BJ (cell line): Measurements from ENCODE around the gene OR51L1. TPM values are rescaled to one million over a fixed set of nuclear protein-coding genes. Genes with fewer than 3 reads are reported as not detected.

Experiments
- CTCF ChIA-PET: fragments of 350-600 bp; formaldehyde crosslinking; extraction: SDS; loops from one replicate; lab custom pipeline; 2021; ENCODE audit warnings: antibody characterized with exemption, inconsistent platforms; lab: Yijun Ruan, JAX
- POLR2A ChIA-PET: fragments of 300-600 bp; sonication (Branson Sonifier 250); formaldehyde crosslinking; extraction: SDS; loops from one replicate; lab custom pipeline; 2021; ENCODE audit warnings: antibody characterized with exemption; lab: Charles Lee
- DNase-seq: peaks from one replicate; pipeline ENCODE4 v3.0.0-alpha.2; 2011; ENCODE audit warnings: low read depth
- H3K27me3 ChIP-seq: 2 replicates; pipeline ENCODE4 v1.6.0; 2011; ENCODE audit warnings: low read length; ENCODE audit not compliant: control insufficient read depth, insufficient read depth
- H3K36me3 ChIP-seq: 2 replicates; pipeline ENCODE4 v1.5.1; 2011; ENCODE audit warnings: low read length; ENCODE audit not compliant: control insufficient read depth, insufficient read depth
- H3K4me3 ChIP-seq: 2 replicates; pipeline ENCODE4 v1.5.1; 2011; ENCODE audit warnings: low read depth, mild to moderate bottlenecking, control low read depth, low read length
- polyA plus RNA-seq: library from polyadenylated mRNA; depleted of rRNA; stranded (reverse); fragments of >200 nt; gene quantifications from 2 replicates; pipeline ENCODE4 v1.2.3, GENCODE V29; 2011
- TF ChIP-seq, protein P1 (sequence below): IDR thresholded peaks from 2 replicates; pipeline ENCODE4 v1.5.1; 2011; ENCODE audit warnings: low read depth, mild to moderate bottlenecking, control low read depth, inconsistent platforms, low read length, moderate library complexity; ENCODE audit not compliant: insufficient read depth

OR51L1 gene
- polyA plus RNA-seq, 1 experiment: not detected

DNA sequence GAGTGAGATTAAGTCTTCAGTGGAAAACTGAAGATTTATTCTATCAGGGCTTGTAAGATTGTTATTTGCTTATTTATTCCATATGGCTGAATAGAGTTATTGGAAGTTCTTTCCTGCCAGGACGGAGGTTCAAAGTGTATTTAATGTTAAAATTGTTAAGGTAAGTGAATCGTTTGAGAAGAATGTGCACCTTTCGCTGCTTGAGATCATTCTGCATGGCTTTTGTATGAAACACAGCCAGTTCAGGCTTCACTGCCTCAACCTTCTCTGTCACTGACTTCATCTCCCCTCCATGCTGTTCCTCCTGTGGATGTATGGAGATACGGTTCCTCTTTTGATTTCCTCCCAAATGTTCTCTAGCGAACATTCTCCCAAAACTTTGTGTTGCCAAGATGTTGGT lies 19.2 kb upstream of the OR51L1 start:
- ChIA-PET POLR2A (no interaction called here), CTCF (interaction anchor here (0.8 kb wide), 1 partner anchor 336 kb away, joined by 3 read pairs; no protein-coding TSS in a partner anchor)
- no peak for DNase-seq
- Histone ChIP-seq H3K4me3 (no peak overlapping the region), H3K27me3 (no peaks in the 10 kb centered on the region), H3K36me3 (no peaks in the 10 kb centered on the region)
- TF ChIP-seq, protein P1, sequence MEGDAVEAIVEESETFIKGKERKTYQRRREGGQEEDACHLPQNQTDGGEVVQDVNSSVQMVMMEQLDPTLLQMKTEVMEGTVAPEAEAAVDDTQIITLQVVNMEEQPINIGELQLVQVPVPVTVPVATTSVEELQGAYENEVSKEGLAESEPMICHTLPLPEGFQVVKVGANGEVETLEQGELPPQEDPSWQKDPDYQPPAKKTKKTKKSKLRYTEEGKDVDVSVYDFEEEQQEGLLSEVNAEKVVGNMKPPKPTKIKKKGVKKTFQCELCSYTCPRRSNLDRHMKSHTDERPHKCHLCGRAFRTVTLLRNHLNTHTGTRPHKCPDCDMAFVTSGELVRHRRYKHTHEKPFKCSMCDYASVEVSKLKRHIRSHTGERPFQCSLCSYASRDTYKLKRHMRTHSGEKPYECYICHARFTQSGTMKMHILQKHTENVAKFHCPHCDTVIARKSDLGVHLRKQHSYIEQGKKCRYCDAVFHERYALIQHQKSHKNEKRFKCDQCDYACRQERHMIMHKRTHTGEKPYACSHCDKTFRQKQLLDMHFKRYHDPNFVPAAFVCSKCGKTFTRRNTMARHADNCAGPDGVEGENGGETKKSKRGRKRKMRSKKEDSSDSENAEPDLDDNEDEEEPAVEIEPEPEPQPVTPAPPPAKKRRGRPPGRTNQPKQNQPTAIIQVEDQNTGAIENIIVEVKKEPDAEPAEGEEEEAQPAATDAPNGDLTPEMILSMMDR: no peak

DNA sequence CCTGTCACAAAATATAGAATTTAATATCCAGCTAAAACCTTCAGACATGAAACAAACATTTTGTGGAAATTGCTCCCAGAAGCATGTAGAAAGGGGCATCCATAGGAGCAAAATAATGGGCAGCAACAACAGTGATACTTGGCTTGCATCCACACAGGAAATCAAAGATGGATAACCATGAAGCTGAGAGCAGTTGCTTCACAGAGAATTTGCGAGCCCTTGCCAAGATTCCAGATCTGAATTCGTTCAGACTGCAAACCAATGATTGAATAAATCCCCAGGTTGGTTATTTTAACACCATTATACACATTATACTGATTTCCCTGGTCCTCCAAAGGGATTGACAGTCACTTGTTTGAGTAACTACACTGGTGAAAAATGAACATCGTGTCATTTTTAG lies 15.6 kb upstream of the OR51L1 start:
- ChIA-PET POLR2A (no interaction called here), CTCF (no interaction called here)
- Histone ChIP-seq H3K27me3 (no peaks in the 10 kb centered on the region), H3K36me3 (no peaks in the 10 kb centered on the region), H3K4me3 (no peak overlapping the region)
- DNase-seq: no peak
- TF ChIP-seq, protein P1: no peak

DNA sequence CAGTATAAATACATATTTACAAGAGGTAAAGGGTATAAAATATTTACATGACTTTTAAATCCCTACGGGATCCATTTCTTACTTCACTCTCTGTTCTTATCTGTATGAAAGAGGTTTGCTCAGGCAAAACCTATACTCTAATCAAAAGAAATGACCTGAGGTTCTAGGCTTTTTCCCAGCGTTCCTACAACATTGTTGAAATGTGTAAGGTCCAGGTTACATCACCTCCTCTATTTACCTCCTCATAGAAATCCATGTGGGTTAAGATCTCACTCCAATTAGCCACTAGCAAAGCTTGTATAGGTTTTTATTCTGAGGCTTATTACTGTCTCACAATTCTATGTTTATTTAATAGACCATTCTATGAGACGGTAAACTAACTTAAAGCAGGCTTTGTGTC lies 12.0 kb upstream of the OR51L1 start:
- no peaks in the 10 kb centered on the region for H3K27me3 ChIP-seq
- no peaks in the 10 kb centered on the region for H3K36me3 ChIP-seq
- ChIA-PET POLR2A (no interaction called here), CTCF (no interaction called here)
- TF ChIP-seq, protein P1: no peak
- no peak overlapping the region for H3K4me3 ChIP-seq
- no peak for DNase-seq

DNA sequence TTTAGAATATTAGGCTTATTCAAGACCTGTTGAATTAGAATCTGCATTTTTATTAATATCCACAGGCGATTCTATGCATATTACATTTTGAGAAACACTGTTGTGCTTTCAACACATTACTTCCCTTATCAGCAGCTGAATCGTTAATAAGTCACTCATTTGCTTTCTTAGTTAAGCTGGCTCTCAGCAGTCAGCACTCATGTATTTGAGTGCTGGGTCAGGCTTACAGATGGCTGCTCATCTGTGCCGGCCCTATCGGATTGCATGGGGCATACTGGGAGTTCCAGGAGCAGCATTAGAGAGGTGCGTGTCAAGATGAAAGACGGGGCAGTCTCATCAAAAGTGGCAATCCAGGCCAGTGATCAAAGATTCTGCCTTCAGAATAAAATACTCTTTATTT lies 10.8 kb upstream of the OR51L1 start:
- no peaks in the 10 kb centered on the region for H3K27me3 ChIP-seq
- POLR2A ChIA-PET: no interaction called here
- H3K4me3 ChIP-seq: no peak overlapping the region
- H3K36me3 ChIP-seq: no peaks in the 10 kb centered on the region
- TF ChIP-seq, protein P1: no peak
- no peak for DNase-seq
- CTCF ChIA-PET: no interaction called here

DNA sequence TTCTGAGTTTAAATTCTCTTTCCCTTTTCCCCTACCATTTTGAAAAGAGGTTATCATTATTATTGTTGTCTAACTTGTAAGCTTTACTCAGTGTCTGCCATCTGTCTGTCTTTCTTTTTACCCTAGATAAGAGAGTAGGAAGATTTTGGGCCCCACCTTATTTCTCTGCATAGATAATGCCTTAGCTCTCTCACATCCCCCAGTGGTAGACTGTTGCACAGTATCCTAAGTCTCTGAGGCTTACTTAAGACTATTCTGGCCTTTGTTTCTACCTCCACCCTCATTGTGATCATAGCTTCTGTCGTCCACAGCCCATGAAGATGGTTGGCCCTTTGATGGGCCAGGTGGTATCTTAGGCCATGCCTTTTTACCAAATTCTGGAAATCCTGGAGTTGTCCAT lies 3.6 kb upstream of the OR51L1 start:
- H3K4me3 ChIP-seq: no peak overlapping the region
- POLR2A ChIA-PET: no interaction called here
- no peaks in the 10 kb centered on the region for H3K36me3 ChIP-seq
- CTCF ChIA-PET: interaction anchor here (1.4 to 1.8 kb wide), 2 partner anchors 354 to 355 kb away, joined by 3 to 5 read pairs; partner anchors contain the start of gene OR51D1
- no peak for DNase-seq
- TF ChIP-seq, protein P1: peak; percentile 31
- H3K27me3 ChIP-seq: no peaks in the 10 kb centered on the region
